Dedifferentiated amniotic fluid mesenchymal stem cell (primary cell): ENCODE measurements around the gene MAMDC4.
"Not testable (repeated sequence)": the region's sequence is repeated elsewhere in the genome, so short reads cannot be mapped to it uniquely, and the experiment has no call there.

Source experiments
- DNase-seq: peaks from one replicate; pipeline ENCODE4 v3.0.0-alpha.2; 2016; ENCODE audit errors: extremely low spot score

Gene MAMDC4

GRCh38 chr9:136862849-136863622, 10.9 kb downstream of the MAMDC4 start:
- no peak for DNase-seq

GRCh38 chr9:136863623-136864273, 11.6 kb downstream of the MAMDC4 start:
- DNase-seq, result no peak

GRCh38 chr9:136865041-136865767, 13.1 kb downstream of the MAMDC4 start:
- DNase-seq, result no peak

- no peak for DNase-seq
Measured at GRCh38 chr9:136865768-136866103, 13.6 kb downstream of the MAMDC4 start.

- DNase-seq, result not testable (repeated sequence)
Measured at GRCh38 chr9:136866898-136867421, 14.8 kb downstream of the MAMDC4 start.

GRCh38 chr9:136867480-136867879, 15.3 kb downstream of the MAMDC4 start:
- DNase-seq, result no peak

- no peak for DNase-seq
Measured at GRCh38 chr9:136867917-136868316, 15.8 kb downstream of the MAMDC4 start.

GRCh38 chr9:136868644-136869043, 16.5 kb downstream of the MAMDC4 start:
- DNase-seq, result no peak

- not testable (repeated sequence) for DNase-seq
Measured at GRCh38 chr9:136869611-136870010, 17.5 kb downstream of the MAMDC4 start.

GRCh38 chr9:136875155-136875554, 23.0 kb downstream of the MAMDC4 start:
- DNase-seq, result no peak

GRCh38 chr9:136876476-136876875, 24.3 kb downstream of the MAMDC4 start:
- DNase-seq, result no peak

GRCh38 chr9:136880651-136881050, 28.5 kb downstream of the MAMDC4 start:
- DNase-seq, result no peak

- no peak for DNase-seq
Measured at GRCh38 chr9:136881691-136882108, 29.6 kb downstream of the MAMDC4 start.

- peak; percentile 20 for DNase-seq
Measured at GRCh38 chr9:136882109-136882946, 30.2 kb downstream of the MAMDC4 start.

GRCh38 chr9:136882947-136883283, 30.8 kb downstream of the MAMDC4 start:
- DNase-seq, result not testable (repeated sequence)

GRCh38 chr9:136883670-136884069, 31.5 kb downstream of the MAMDC4 start:
- not testable (repeated sequence) for DNase-seq

- DNase-seq, result peak; percentile 97
Measured at GRCh38 chr9:136885950-136886578, 33.9 kb downstream of the MAMDC4 start, which contains the start of gene TRAF2. Gene TRAF2, plus strand, starts transcription at chr9:136886516. Its CDS starts 12,225 bp downstream, at chr9:136898741.

GRCh38 chr9:136886610-136887597, 34.8 kb downstream of the MAMDC4 start:
- DNase-seq, result no peak

GRCh38 chr9:136888454-136888853, 36.3 kb downstream of the MAMDC4 start:
- DNase-seq, result no peak

- no peak for DNase-seq
Measured at GRCh38 chr9:136889858-136890257, 37.7 kb downstream of the MAMDC4 start.
